ENCODE results near the gene PIK3C3.

The PIK3C3 gene

DNA sequence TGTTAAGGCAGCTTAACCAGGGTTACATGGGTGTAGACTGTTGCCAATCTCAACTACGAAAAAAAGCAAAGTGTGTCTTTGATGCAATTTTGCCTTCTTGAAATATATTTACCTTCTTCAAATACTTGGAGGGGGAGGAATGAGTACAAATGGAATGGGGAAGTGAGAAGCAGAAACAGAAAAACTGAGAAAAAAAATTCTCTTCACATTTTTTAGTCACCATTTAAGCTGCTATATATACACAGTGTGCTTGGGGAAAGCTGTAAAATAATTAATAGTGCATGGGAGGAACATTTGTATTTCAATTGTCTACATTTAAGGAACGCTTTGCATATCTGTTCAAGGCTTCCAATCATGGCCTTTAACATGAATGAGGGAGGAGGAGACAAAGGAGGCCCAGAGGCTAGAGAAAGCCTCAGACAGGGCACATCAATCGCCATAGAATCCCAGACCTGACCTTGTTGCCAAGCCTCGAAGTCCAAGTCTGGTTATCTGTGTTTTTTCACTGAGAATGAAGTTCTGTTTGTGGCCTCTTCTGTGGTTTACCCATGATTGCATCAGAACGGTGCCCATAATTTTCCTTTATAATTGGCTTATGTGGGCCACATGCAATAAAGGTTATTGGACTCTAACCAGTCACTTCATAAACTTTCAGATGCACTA is 158.6 kb downstream of the PIK3C3 start:
- Histone ChIP-seq H3K4me1 (ENCODE audit: control insufficient read depth, insufficient read depth, low read length) (no peaks in the 10 kb centered on the region), H3K9ac (ENCODE audit: low read length) (no peak overlapping the region), H3K9me3 (ENCODE audit: control insufficient read depth, low read length) (no peaks in the 10 kb centered on the region), H3K4me3 (ENCODE audit: low read length) (no peak overlapping the region), H3K36me3 (ENCODE audit: control insufficient read depth, insufficient read depth, low read length) (no peaks in the 10 kb centered on the region), H3K27me3 (ENCODE audit: control insufficient read depth, insufficient read depth, low read length) (no peaks in the 10 kb centered on the region)

DNA sequence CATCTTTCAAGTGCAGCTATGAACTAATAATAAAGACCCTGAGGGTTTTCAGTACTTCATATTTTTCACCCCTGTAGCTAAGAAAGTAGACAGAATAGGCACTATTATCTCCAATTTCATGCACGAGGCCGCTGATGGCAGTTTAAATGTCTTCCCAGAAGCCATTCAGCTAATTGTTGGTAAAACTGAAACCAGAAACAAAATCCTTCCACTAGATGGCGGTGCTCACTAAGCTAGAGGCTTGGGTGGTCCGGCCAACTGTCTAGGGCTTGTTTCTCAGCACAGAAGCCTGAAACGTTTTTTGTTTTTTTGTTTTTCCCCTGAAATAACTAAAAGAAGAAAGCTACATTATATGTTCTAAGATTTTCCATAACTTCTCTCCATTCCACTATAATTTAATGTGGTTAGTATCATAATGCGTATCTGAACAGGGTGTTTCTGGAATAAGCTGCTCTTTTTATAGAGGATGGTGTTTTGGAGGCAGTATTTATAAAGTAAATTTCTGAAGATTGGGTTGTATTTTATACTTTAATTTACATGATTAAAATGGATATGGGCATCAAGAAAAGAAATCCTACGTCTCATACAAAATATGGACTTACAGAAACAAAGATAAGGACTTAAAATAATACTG is 159.4 kb downstream of the PIK3C3 start:
- no peak overlapping the region for H3K4me3 ChIP-seq (ENCODE audit: low read length)
- H3K36me3 ChIP-seq (ENCODE audit: control insufficient read depth, insufficient read depth, low read length) = no peaks in the 10 kb centered on the region
- no peaks in the 10 kb centered on the region for H3K27me3 ChIP-seq (ENCODE audit: control insufficient read depth, insufficient read depth, low read length)
- H3K4me1 ChIP-seq (ENCODE audit: control insufficient read depth, insufficient read depth, low read length) = no peaks in the 10 kb centered on the region
- H3K9ac ChIP-seq (ENCODE audit: low read length) = no peak overlapping the region
- H3K9me3 ChIP-seq (ENCODE audit: control insufficient read depth, low read length) = no peaks in the 10 kb centered on the region

DNA sequence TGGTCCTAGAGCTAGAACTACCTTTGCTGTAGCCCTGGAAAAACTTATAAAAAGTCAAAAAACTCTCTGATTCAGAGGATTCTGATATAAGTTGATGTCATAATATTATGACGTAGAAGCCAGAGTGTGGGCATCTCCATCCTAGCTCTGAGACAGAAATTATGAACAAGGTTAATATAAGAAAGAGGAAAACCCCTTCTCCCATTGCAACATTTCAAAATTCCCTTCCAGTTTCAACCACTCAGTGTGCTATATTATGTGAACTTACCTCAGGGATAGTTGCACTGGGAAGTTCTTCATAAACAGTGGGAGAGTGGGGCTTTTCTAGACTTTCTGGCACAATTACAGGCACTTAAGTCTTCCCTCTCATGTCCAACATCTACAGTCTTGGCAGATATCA is 171.6 kb downstream of the PIK3C3 start:
- Histone ChIP-seq H3K4me3 (ENCODE audit: low read length) (no peak overlapping the region), H3K9me3 (ENCODE audit: control insufficient read depth, low read length) (no peaks in the 10 kb centered on the region)

DNA sequence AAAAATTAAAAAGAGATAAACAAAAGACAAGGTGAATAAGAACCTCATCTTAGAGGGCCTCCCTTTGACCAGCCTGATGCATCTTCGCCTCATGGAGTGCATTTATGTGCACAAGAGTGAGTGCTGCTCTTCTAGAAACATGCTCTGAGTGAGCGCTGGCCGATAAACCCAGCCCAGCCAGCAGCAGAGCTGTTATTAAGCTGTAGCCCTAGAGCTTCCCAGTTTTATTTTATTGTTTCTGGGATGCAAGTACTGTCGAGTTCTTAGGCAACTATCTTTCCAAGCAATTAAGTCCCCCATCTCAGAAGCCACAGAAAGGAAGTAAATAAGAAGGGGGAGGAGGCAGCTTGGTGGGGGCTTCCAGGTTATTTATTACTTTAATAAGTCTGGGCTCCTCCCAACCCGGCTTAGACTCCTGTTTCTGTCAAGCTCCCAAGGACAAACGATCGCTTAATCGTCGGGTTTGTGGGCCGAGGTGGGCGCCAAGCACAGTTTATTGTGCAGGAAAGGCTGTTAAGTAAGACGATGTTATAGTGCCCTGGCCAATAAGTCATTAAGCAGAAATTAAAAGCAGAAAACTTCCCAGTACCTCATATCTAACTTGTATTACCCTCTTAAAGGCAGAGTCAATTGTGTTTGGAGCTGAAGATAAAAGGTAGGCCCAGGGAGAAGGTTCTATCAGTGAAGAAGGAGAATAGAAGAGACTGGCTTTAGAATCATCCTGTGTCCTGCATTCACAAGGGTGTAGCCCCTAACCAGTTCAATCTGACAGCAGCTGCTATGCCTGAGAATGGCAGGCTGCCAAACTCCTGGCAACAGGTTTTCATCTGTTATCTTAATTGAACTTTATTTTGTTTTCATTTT is 176.3 kb downstream of the PIK3C3 start:
- H3K27me3 ChIP-seq (ENCODE audit: control insufficient read depth, insufficient read depth, low read length) = no peaks in the 10 kb centered on the region
- H3K9ac ChIP-seq (ENCODE audit: low read length) = no peak overlapping the region
- H3K4me3 ChIP-seq (ENCODE audit: low read length) = no peak overlapping the region
- H3K4me1 ChIP-seq (ENCODE audit: control insufficient read depth, insufficient read depth, low read length) = no peaks in the 10 kb centered on the region
- no peaks in the 10 kb centered on the region for H3K9me3 ChIP-seq (ENCODE audit: control insufficient read depth, low read length)
- no peaks in the 10 kb centered on the region for H3K36me3 ChIP-seq (ENCODE audit: control insufficient read depth, insufficient read depth, low read length)

More for the DNA sequence above, 171.6 kb downstream of the PIK3C3 start:
- H3K9ac ChIP-seq (ENCODE audit: low read length) = no peak overlapping the region
- H3K27me3 ChIP-seq (ENCODE audit: control insufficient read depth, insufficient read depth, low read length) = no peaks in the 10 kb centered on the region
- H3K4me1 ChIP-seq (ENCODE audit: control insufficient read depth, insufficient read depth, low read length) = no peaks in the 10 kb centered on the region
- H3K36me3 ChIP-seq (ENCODE audit: control insufficient read depth, insufficient read depth, low read length) = no peaks in the 10 kb centered on the region

DNA sequence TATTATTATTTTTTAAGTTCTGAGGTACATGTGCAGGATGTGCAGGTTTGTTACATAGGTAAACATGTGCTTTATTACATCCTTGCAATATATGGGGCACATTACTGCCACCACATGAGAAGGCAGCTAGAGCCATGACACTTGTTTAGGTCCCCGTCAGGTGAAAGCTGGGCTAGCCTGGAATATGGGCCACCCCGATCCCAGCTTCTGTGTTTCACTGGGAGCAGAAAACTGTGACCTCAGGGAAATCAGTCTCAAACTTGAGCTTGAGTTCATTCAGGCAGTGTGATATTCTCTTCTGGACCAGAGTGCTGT is 176.9 kb downstream of the PIK3C3 start:
- Histone ChIP-seq H3K27me3 (ENCODE audit: control insufficient read depth, insufficient read depth, low read length) (no peaks in the 10 kb centered on the region), H3K4me1 (ENCODE audit: control insufficient read depth, insufficient read depth, low read length) (no peaks in the 10 kb centered on the region), H3K36me3 (ENCODE audit: control insufficient read depth, insufficient read depth, low read length) (no peaks in the 10 kb centered on the region), H3K9me3 (ENCODE audit: control insufficient read depth, low read length) (no peaks in the 10 kb centered on the region), H3K9ac (ENCODE audit: low read length) (no peak overlapping the region), H3K4me3 (ENCODE audit: low read length) (no peak overlapping the region)
